Endothelial cell of umbilical vein (primary cell): ENCODE measurements around the gene IRX1. TPM values are rescaled to one million over a fixed set of nuclear protein-coding genes. Genes with fewer than 3 reads are reported as not detected.

Experiments
- BruUV-seq: library from RNA; stranded (reverse); fragments of 400-500 nt; replicated peaks from 2 replicates; lab custom pipeline; 2021; lab: Mats Ljungman, UMichigan
- CTCF ChIA-PET: fragments of 300-600, 350-600 bp; sonication (Branson Sonifier 250); formaldehyde crosslinking; loops from one replicate; lab custom pipeline; 2021; ENCODE audit warnings: antibody characterized with exemption, inconsistent platforms; lab: Charles Lee
- POLR2A ChIA-PET: fragments of 300-600, 350-600 bp; sonication (Branson Sonifier 250); formaldehyde crosslinking; loops from one replicate; lab custom pipeline; 2021; ENCODE audit warnings: antibody characterized with exemption, inconsistent platforms; lab: Charles Lee
- DNase-seq: peaks from one replicate; pipeline ENCODE4 v3.0.0-alpha.2; 2011; ENCODE audit warnings: low read depth, low spot score
- FAIRE-seq: peaks from 2 replicates; lab custom pipeline; 2011; peaks lifted over from hg19 to GRCh38; lab: Jason Lieb, UNC
- H2AFZ ChIP-seq: 2 replicates; pipeline ENCODE4 v1.6.0; 2012; ENCODE audit warnings: low read depth, low read length, control low read depth, inconsistent platforms
- H3K27ac ChIP-seq: 2 replicates; pipeline ENCODE4 v1.5.1; 2011; ENCODE audit warnings: low read depth, mild to moderate bottlenecking, control low read depth, low read length, moderate library complexity; ENCODE audit not compliant: insufficient read depth
- H3K27me3 ChIP-seq, 2 experiments: 2 replicates each; pipeline versions ENCODE4 v1.6.0 to v1.6.1; 2011; ENCODE audit warnings: low read length in 2 of 2, mixed read lengths in 1 of 2; ENCODE audit not compliant: control insufficient read depth in 2 of 2, insufficient read depth in 2 of 2
- H3K36me3 ChIP-seq, 2 experiments: 2 replicates in 1 of 2; 3 replicates in 1 of 2; pipeline ENCODE4 v1.5.1; 2011; ENCODE audit warnings: low read length in 2 of 2, mild to moderate bottlenecking in 1 of 2, moderate library complexity in 1 of 2; ENCODE audit not compliant: control insufficient read depth in 2 of 2, insufficient read depth in 2 of 2; ENCODE audit errors: extremely low read depth in 1 of 2
- H3K4me1 ChIP-seq: 3 replicates; pipeline ENCODE4 v1.5.1; 2011; ENCODE audit warnings: mild to moderate bottlenecking, low read length; ENCODE audit not compliant: control insufficient read depth, insufficient read depth; ENCODE audit errors: extremely low read depth
- H3K4me2 ChIP-seq: 2 replicates; pipeline ENCODE4 v1.6.1; 2011; ENCODE audit warnings: low read length, control low read depth, mixed read lengths; ENCODE audit not compliant: insufficient read depth
- H3K4me3 ChIP-seq, 3 experiments: fragments of 200-600 bp in 1 of 3; sonication (generic), shearing (Covaris generic) in 1 of 3; replicated peaks in 1 of 3; 2 replicates each; pipeline ENCODE4 v1.5.1; 2011 to 2016; ENCODE audit warnings: control low read depth in 3 of 3, low read length in 3 of 3, mild to moderate bottlenecking in 2 of 3, inconsistent platforms in 1 of 3, low read depth in 1 of 3, moderate library complexity in 1 of 3; ENCODE audit not compliant: insufficient read depth in 1 of 3
- H3K79me2 ChIP-seq: 2 replicates; pipeline ENCODE4 v1.6.0; 2012; ENCODE audit warnings: low read length, inconsistent platforms; ENCODE audit not compliant: control insufficient read depth, insufficient read depth
- H3K9ac ChIP-seq: replicated peaks from 2 replicates; pipeline ENCODE3; 2011; ENCODE audit warnings: low read length, control low read depth; ENCODE audit not compliant: insufficient read depth; ENCODE audit errors: extremely low read depth
- H3K9me1 ChIP-seq: replicated peaks from 3 replicates; pipeline ENCODE4 v1.6.0; 2011; ENCODE audit warnings: mild to moderate bottlenecking, low read length; ENCODE audit not compliant: control insufficient read depth, insufficient read depth; ENCODE audit errors: extremely low read depth
- H3K9me3 ChIP-seq: replicated peaks from 2 replicates; pipeline ENCODE4 v1.5.1; 2012; ENCODE audit warnings: low read length, inconsistent platforms; ENCODE audit not compliant: control insufficient read depth, insufficient read depth
- H4K20me1 ChIP-seq: replicated peaks from 2 replicates; pipeline ENCODE3; 2011; ENCODE audit warnings: mild to moderate bottlenecking, low read length; ENCODE audit not compliant: control insufficient read depth, insufficient read depth; ENCODE audit errors: extremely low read depth
- CTCF ChIP-seq, 2 donors: IDR thresholded peaks; 1 replicate in 1 of 2; 2 replicates in 1 of 2; pipeline ENCODE4 v1.5.1; 2011; ENCODE audit warnings: low read length in 2 of 2, mild to moderate bottlenecking in 2 of 2, moderate library complexity in 2 of 2, control low read depth in 1 of 2, inconsistent platforms in 1 of 2, low read depth in 1 of 2; ENCODE audit not compliant: insufficient read depth in 1 of 2; ENCODE audit errors: extremely low read depth in 1 of 2
- EZH2 ChIP-seq: IDR thresholded peaks from 2 replicates; pipeline ENCODE4 v1.6.1; 2012; ENCODE audit warnings: borderline replicate concordance, low read depth, mild to moderate bottlenecking, moderate library complexity, low read length, inconsistent platforms; ENCODE audit not compliant: severe bottlenecking
- FOS ChIP-seq: IDR thresholded peaks from 2 replicates; pipeline ENCODE4 v1.6.1; 2011; ENCODE audit warnings: mild to moderate bottlenecking, low read length, moderate library complexity, borderline replicate concordance; ENCODE audit not compliant: insufficient read depth
- GATA2 ChIP-seq: IDR thresholded peaks from 2 replicates; pipeline ENCODE4 v1.7.0; 2011; ENCODE audit warnings: low read depth, mild to moderate bottlenecking, moderate library complexity, mixed read lengths, low read length; ENCODE audit not compliant: insufficient read length, insufficient read depth
- JUN ChIP-seq: IDR thresholded peaks from 2 replicates; pipeline ENCODE4 v1.6.1; 2011; ENCODE audit warnings: borderline replicate concordance, low read depth; ENCODE audit not compliant: insufficient read length, insufficient read depth
- MYC ChIP-seq: IDR thresholded peaks from one replicate; pipeline ENCODE4 v1.6.1; 2011; ENCODE audit warnings: mild to moderate bottlenecking, low read depth, low read length
- POLR2A ChIP-seq: IDR thresholded peaks from 2 replicates; pipeline ENCODE4 v1.6.1; 2012; ENCODE audit warnings: low read depth, mild to moderate bottlenecking, control low read depth, low read length
- POLR2AphosphoS5 ChIP-seq: IDR thresholded peaks from 2 replicates; pipeline ENCODE4 v1.6.1; 2012; ENCODE audit warnings: low read depth, mild to moderate bottlenecking, control low read depth, low read length, moderate library complexity; ENCODE audit not compliant: insufficient read depth
- dilution Hi-C: fragments of 300-500 bp; cut with MboI; formaldehyde crosslinking; loops from one replicate; pipeline ENCODE4 v1.15.0; 2019; ENCODE audit warnings: low sequenced_read_pairs; ENCODE audit not compliant: extremely low pct_ligation_motif_present
- intact Hi-C: fragments of 100-400 bp; cut with micrococcal nuclease; formaldehyde crosslinking; loops from one replicate; pipeline ENCODE4 v1.10.0; 2022
- polyA plus RNA-seq, 4 experiments: library from polyadenylated mRNA; depleted of rRNA in 3 of 4; stranded (reverse) in 3 of 4; unstranded in 1 of 4; fragments of >200 nt; gene quantifications; 2 replicates each; pipeline versions ENCODE4 v1.2.1 to v1.2.3, GENCODE V29; 2011 to 2012; ENCODE audit warnings: missing spikeins in 1 of 4
- total RNA-seq: library from RNA; stranded (reverse); gene quantifications from 2 replicates; pipeline ENCODE4 v1.2.3, GENCODE V29; 2021
- TF ChIP-seq, protein P1 (sequence below): IDR thresholded peaks from 2 replicates; pipeline ENCODE4 v1.6.1; 2011; ENCODE audit not compliant: insufficient read depth, insufficient read length

Gene IRX1
- total and polyA plus RNA-seq, 2 donors (not counting 3 experiments of a cell fraction or from before 2014, with no cell fraction given): not detected

GRCh38 chr5:3590161-3590966 is 5.3 kb upstream of the IRX1 start:
- FAIRE-seq (no peak), DNase-seq (no peak)
- POLR2A ChIA-PET: no interaction called here
- Histone ChIP-seq H3K36me3 (no peaks in the 10 kb centered on the region), H3K4me3 (no peak overlapping the region), H2AFZ (no peak overlapping the region), H4K20me1 (no peaks in the 10 kb centered on the region), H3K9ac (no peak overlapping the region), H3K9me1 (no peaks in the 10 kb centered on the region), H3K4me1 (no peaks in the 10 kb centered on the region), H3K79me2 (no peaks in the 10 kb centered on the region), H3K4me2 (no peak overlapping the region), H3K27ac (no peak overlapping the region), H3K9me3 (no peaks in the 10 kb centered on the region), H3K27me3 (peaks cover 33 to 52% of the 10 kb centered on the region in 2 experiments)
- dilution Hi-C loops (no loop called here), intact Hi-C loops (loop anchor here (10.0 kb wide), 1 partner anchor 846 kb away; no protein-coding TSS in a partner anchor)
- BruUV-seq: no TSS peak
- CTCF ChIA-PET: no interaction called here
- TF ChIP-seq JUN (no peak), EZH2 (peak; percentile 43)

DNA sequence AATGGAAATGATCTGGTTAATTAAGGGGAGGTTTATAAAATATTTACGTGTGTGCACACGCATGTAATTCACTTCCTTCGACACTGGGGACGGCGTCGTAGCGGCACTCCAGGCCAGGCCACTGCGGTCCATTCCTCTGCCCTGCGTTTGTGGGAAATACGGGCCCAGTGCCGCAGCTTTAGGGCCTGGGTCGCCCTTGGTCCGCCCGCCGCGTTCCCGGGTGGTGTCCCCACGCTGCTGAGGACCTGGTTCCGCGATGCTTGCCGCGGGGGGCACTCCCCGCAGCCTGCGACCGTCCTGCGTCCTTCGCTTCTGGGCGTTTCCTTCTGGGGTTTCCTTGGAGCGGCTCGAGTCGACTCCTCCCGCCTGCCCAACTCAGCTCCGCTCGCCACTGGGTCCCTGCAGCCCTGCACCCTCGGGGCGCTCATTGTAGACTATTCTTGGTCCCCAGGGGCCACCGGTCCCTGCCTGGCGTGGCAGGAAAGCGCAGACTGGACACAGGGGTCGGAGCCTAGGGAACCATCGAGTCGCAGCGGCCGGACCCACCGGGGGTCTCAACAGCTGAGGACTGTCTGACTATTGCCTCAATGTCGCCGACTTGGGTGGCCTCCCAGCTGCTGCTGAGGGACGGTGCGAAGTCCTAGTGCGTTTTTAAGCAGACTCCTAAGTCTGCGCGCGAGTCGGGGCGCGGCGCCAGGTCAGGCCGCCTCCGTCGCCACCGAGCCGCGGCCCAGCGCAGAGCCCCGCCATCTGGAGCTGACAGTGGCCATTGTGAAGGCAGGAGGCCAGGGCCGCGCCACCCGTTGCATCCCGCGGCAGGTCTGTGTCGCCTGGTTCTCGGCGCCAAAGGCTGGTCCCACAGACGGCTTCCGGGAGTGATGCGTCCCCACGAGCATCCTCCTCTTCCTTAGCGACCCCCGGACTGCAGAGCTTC is 4.4 kb upstream of the IRX1 start:
- Histone ChIP-seq H3K4me1 (no peaks in the 10 kb centered on the region), H3K4me2 (no peak overlapping the region), H3K79me2 (no peaks in the 10 kb centered on the region), H3K9ac (no peak overlapping the region), H3K27me3 (peaks cover 33 to 54% of the 10 kb centered on the region in 2 experiments), H2AFZ (no peak overlapping the region), H3K36me3 (no peaks in the 10 kb centered on the region), H3K9me1 (no peaks in the 10 kb centered on the region), H3K4me3 (no peak overlapping the region), H3K9me3 (no peaks in the 10 kb centered on the region), H4K20me1 (no peaks in the 10 kb centered on the region), H3K27ac (no peak overlapping the region)
- POLR2A ChIA-PET: no interaction called here
- FAIRE-seq: no peak
- TF ChIP-seq GATA2 (no peak), EZH2 (no peak), POLR2AphosphoS5 (no peak), JUN (no peak), CTCF (IDR thresholded peaks at IDR 0.05; ENCODE audit: extremely low read depth in 1 of 2, insufficient read depth in 1 of 2, low read depth in 1 of 2, low read length in 2 of 2) (no peak), FOS (no peak), MYC (no peak), POLR2A (no peak)
- TF ChIP-seq, protein P1, sequence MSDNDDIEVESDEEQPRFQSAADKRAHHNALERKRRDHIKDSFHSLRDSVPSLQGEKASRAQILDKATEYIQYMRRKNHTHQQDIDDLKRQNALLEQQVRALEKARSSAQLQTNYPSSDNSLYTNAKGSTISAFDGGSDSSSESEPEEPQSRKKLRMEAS: no peak
- no TSS peak for BruUV-seq
- CTCF ChIA-PET: no interaction called here
- dilution Hi-C loops (no loop called here), intact Hi-C loops (loop anchor here (10.0 kb wide), 1 partner anchor 846 kb away; no protein-coding TSS in a partner anchor)
- DNase-seq: no peak
